Effector memory CD8-positive, alpha-beta T cell (primary cell): ENCODE measurements around the gene MINDY1.

ENCODE experiments used
- ATAC-seq: fragments of 150-1000 bp; cut with Tn5 transposase; replicated peaks from 2 replicates; pipeline ENCODE4 v1.10.0; 2021; ENCODE audit warnings: mild to moderate bottlenecking, moderate library complexity
- DNase-seq, 3 experiments: peaks; one replicate each; pipeline ENCODE4 v3.0.0; 2021
- H3K27ac Mint-ChIP-seq, 2 donors: one replicate each; pipeline ENCODE4 v1.8.0; 2022; ENCODE audit warnings: mild to moderate bottlenecking in 2 of 2, mixed read lengths in 2 of 2, moderate library complexity in 2 of 2
- H3K27me3 Mint-ChIP-seq, 2 donors: one replicate each; pipeline ENCODE4 v1.8.0; 2022; ENCODE audit warnings: mixed read lengths in 2 of 2
- H3K36me3 Mint-ChIP-seq: one replicate; pipeline ENCODE4 v1.8.0; 2022; ENCODE audit warnings: mild to moderate bottlenecking, moderate library complexity, mixed read lengths; ENCODE audit not compliant: insufficient read depth
- H3K4me1 Mint-ChIP-seq, 2 donors: one replicate each; pipeline ENCODE4 v1.8.0; 2022; ENCODE audit warnings: low read depth in 2 of 2, mixed read lengths in 2 of 2
- H3K4me3 Mint-ChIP-seq, 2 donors: one replicate each; pipeline ENCODE4 v1.8.0; 2022; ENCODE audit warnings: mild to moderate bottlenecking in 2 of 2, mixed read lengths in 2 of 2, moderate library complexity in 2 of 2
- H3K9me3 Mint-ChIP-seq, 2 donors: one replicate each; pipeline ENCODE4 v1.8.0; 2022; ENCODE audit warnings: mixed read lengths in 2 of 2

MINDY1 gene

GRCh38 chr1:151037032-151037431, 30.3 kb upstream of the MINDY1 start:
- Mint-ChIP-seq H3K4me1 (peaks cover 3% of the 10 kb centered on the region in 2 donors), H3K36me3 (peaks cover 16% of the 10 kb centered on the region), H3K27ac (peak overlapping the region; percentile 67 to 82), H3K27me3 (no peaks in the 10 kb centered on the region), H3K4me3 (no peak overlapping the region), H3K9me3 (no peaks in the 10 kb centered on the region)
- DNase-seq (no peak), ATAC-seq (no peak)

DNA sequence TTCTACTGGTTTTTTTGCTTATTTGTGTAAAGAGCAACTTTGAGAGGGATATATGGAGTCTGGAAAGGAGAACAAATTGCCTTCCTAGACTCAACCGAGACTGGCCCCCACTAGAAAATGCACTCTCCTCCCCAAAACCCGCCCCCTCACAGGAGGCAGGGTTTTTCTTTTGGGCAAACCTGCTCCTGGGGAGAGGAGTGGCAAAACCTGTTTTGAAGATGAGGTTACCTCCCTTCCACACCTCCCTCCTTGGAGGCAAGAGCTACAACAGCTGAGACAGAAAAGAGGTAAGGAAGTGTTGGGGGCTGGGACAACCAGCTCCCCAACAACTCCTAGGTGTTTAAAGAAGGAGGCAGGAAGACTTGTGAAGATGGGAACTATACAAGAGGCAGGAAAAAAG, 29.7 kb upstream of the MINDY1 start, which contains the start of gene BNIPL:
TSS of gene BNIPL (plus strand) at position 231 of the 400 bp plus-strand sequence. CDS start at position 371, 140 bp downstream.
- no peaks in the 10 kb centered on the region for H3K27me3 Mint-ChIP-seq
- H3K4me1 Mint-ChIP-seq, result peaks cover 3% of the 10 kb centered on the region in 2 donors
- no peaks in the 10 kb centered on the region for H3K9me3 Mint-ChIP-seq
- H3K27ac Mint-ChIP-seq, result peak within 1 kb of the TSS; percentile 67 to 82
- no peak for DNase-seq
- peaks cover 16% of the 10 kb centered on the region for H3K36me3 Mint-ChIP-seq
- no peak within 1 kb of the TSS for H3K4me3 Mint-ChIP-seq
- ATAC-seq, result no peak

DNA sequence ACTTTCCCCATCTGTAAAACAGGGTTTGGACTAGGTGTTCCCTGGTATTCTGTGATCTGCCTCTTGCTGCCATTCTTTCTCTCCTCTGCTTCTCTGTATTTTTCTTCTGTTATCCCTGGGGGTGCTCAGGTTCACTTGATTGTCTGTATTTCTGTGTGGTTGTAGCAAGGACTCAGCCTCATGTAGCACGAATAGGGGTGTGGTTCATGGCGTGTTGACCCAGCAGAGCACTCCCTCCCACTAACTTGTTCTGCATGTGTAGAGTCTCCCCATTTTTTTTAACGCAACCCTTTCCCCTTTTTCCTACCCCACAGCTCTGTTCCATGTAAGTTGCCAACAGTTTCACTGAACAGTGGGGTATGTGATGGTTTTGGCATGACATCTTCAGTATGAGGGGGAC, 28.5 kb upstream of the MINDY1 start:
- peaks cover 16% of the 10 kb centered on the region for H3K36me3 Mint-ChIP-seq
- peak overlapping the region; percentile 67 to 82 for H3K27ac Mint-ChIP-seq

DNA sequence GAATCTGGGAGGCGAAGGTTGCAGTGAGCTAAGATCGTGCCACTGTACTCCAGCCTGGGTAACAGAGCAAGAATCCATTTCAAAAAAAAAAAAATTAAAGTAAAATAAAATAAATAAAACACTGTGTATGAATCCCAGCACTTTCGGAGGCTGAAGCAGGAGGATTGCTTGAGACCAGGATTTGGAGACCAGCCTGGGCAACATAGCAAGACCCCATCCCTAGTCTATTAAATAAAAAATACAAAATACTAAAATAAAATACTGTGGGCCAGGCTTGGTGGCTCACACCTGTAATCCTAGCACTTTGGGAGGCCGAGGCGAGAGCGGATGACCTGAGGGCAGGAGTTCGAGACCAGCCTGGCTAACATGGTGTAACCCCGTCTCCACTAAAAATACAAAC, 25.5 kb upstream of the MINDY1 start:
- Mint-ChIP-seq H3K9me3 (no peaks in the 10 kb centered on the region), H3K4me3 (no peak overlapping the region), H3K4me1 (peaks cover 2 to 3% of the 10 kb centered on the region in 2 donors), H3K27ac (no peak overlapping the region), H3K36me3 (peaks cover 29% of the 10 kb centered on the region), H3K27me3 (no peaks in the 10 kb centered on the region)
- ATAC-seq, result no peak
- DNase-seq, result no peak

More for the DNA sequence above, 28.5 kb upstream of the MINDY1 start:
- H3K4me1 Mint-ChIP-seq, result peaks cover 3% of the 10 kb centered on the region in 2 donors
- DNase-seq (no peak), ATAC-seq (no peak)
- H3K9me3 Mint-ChIP-seq, result no peaks in the 10 kb centered on the region
- no peak overlapping the region for H3K4me3 Mint-ChIP-seq
- H3K27me3 Mint-ChIP-seq, result no peaks in the 10 kb centered on the region

DNA sequence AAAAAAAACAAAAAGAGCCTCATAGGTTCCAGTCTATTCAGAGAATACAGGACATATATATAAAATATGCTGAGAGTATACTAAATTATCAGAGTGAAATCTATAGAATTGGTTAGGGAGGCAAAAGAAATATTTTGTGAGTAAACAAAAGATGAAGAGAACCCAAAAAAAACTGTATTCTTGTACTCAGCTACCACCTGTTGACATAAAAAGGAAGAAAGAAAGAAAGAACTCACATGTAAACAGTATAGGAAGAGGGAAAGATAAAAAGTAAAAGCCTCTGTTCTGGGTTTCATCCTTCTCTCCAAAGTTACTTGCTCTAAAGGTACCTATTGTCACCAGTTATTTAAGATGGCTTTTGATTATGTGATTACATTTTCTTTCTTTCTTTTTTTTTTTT, 19.8 kb upstream of the MINDY1 start:
- no peak for DNase-seq
- H3K27me3 Mint-ChIP-seq, result no peaks in the 10 kb centered on the region
- H3K27ac Mint-ChIP-seq, result no peak overlapping the region
- H3K9me3 Mint-ChIP-seq, result no peaks in the 10 kb centered on the region
- no peak for ATAC-seq
- no peak overlapping the region for H3K4me3 Mint-ChIP-seq
- H3K4me1 Mint-ChIP-seq, result peaks cover 5% of the 10 kb centered on the region in 2 donors
- peaks cover 37% of the 10 kb centered on the region for H3K36me3 Mint-ChIP-seq

DNA sequence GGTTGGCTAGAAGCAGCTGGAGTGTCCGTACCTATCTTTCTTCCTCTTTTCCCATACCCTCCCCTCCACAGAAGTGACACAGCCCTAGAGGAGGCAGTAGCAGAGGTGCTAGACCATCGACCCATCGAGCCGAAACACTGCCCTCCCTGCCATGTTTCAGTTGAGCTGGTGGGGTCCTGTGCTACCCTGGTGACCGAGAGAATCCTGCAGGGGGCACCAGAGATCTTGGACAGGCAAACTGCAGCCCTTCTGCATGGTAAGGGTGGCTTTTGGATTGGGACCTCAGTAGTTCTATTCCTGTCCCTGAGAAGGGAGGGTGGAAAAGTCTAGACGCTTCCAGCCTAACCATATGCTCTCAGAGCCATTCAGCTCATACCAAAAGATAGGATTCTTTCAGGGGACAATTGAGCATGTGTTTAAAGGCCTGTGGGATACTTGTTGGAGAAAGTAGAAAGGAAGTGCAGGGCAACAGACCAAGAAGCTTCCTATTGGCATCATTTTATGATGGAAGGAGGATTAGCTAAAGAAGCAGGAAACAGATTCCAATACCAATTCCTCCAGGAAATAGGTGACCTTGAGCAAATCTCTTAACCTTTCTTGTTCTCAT, 17.9 kb upstream of the MINDY1 start:
- Mint-ChIP-seq H3K4me3 (peak overlapping the region; percentile 13 to 47), H3K36me3 (peaks cover 44% of the 10 kb centered on the region), H3K4me1 (peaks cover 5% of the 10 kb centered on the region in 2 donors), H3K9me3 (no peaks in the 10 kb centered on the region), H3K27me3 (no peaks in the 10 kb centered on the region), H3K27ac (peak overlapping the region in 1 of 2 donors; percentile 75)
- ATAC-seq (peak; percentile 100), DNase-seq (peak; percentile 87 to 90 (median 89))

DNA sequence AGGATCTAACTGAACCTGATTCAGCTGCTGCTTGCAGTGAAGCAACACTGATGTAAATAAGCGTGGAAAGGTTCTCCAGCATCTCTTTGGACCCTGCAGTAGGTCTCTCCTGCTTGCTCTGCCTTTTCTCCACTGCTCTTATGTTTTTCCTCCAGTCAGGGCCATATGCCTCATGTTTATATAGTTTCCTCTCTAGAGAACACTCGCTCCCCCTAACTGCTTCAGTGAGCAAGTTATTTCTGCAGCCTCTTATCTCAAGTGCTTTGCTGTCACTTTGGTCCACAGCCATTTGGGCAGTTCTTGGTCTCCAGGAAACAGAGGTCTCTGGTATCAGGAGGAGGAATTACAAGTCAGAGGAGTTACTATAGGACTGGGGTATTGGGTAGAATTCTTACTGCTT, 6.8 kb upstream of the MINDY1 start:
- no peaks in the 10 kb centered on the region for H3K9me3 Mint-ChIP-seq
- no peak overlapping the region for H3K27ac Mint-ChIP-seq
- ATAC-seq (no peak), DNase-seq (no peak)
- peaks cover 21% of the 10 kb centered on the region for H3K36me3 Mint-ChIP-seq
- peaks cover 14 to 25% of the 10 kb centered on the region in 2 donors for H3K4me1 Mint-ChIP-seq
- no peak overlapping the region for H3K4me3 Mint-ChIP-seq
- no peaks in the 10 kb centered on the region for H3K27me3 Mint-ChIP-seq

DNA sequence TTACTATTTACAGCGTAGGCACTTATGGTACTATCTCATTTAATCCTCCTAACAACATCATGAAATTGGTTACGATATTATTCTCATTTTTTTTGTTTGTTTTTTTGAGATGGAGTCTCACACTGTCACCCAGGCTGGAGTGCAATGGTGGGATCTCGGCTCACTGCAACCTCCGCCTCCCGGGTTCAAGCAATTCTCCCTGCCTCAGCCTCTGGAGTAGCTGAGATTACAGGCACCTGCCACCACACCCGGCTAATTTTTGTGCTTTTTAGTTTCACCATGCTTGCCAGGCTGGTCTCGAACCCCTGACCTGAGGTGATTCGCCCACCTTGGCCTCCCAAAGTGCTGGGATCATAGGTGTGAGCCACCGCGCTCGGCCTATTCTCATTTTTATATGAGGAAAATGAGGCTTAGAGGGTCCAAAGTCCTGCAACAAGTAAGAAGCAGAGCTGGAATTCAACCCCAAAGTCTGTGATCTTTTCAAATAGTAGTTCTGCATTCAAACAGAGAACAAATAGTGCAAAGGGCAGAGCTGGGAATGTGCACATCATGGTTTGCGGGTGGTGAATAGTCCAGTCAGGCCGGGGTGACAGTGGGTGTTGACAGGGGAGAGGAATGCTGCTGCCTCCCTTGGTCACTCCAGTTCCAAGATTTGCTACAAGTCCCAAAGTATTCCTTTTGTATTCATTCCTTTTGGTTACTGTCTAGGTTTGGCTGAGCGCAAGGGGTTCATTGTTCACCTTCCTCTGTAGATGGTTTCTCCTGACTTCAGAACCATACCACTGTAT, 6.2 kb upstream of the MINDY1 start:
- H3K27me3 Mint-ChIP-seq, result no peaks in the 10 kb centered on the region
- H3K9me3 Mint-ChIP-seq, result no peaks in the 10 kb centered on the region
- ATAC-seq (no peak), DNase-seq (no peak)
- no peak overlapping the region for H3K4me3 Mint-ChIP-seq
- H3K36me3 Mint-ChIP-seq, result peaks cover 24% of the 10 kb centered on the region
- H3K4me1 Mint-ChIP-seq, result peaks cover 18 to 30% of the 10 kb centered on the region in 2 donors
- H3K27ac Mint-ChIP-seq, result no peak overlapping the region

DNA sequence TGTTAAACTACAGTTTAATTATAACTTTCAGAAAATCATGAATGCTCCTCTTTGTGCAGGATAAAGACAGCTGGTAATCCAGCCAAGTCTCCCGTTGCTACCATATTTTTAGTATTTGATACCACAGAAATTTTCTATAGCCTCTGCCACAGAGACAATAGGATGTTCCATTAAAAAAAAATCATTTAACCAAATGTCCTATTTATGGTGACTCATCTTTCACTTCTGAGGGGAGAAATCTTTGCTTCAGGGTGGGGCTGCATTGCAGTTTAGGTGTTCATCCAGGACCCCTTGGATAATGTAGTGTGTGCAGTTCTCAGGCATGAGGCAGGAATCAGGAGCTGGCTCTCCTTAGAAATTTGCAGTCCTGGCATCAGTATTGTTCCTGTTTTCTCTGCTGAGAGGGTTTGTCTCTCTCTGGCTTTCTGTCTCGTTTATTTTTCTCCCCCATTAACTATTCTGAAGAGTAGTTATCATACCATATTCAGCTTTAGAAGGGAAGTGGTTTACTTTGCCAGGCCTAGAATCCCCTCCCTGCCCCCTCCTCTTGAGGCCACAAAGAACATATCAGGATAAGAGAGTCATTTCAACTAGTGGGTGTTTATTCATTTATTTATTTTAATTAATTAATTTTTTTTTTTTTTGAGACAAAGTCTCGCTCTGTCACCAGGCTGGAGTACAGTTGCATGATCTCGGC, 4.6 kb upstream of the MINDY1 start:
- H3K4me3 Mint-ChIP-seq, result no peak overlapping the region
- H3K27ac Mint-ChIP-seq, result peak overlapping the region in 1 of 2 donors; percentile 25

DNA sequence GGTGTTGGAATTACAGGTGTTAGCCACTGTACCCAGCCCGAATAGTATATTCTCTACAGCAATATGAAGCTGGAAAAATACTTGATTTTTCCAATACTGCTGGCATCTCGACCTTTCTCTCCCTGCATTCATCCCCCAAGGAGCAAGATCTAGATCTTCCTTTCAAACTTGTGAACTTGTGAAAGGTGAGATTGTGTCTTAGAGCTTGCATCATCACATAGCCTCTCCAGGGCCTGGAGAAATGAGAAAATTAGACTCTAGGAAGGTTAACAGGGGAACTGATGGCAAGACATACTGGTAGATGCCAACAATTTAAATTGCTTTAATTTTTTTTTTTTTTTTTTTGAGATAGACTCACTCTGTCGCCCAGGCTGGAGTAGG, 3.6 kb upstream of the MINDY1 start:
- peaks cover 30% of the 10 kb centered on the region for H3K36me3 Mint-ChIP-seq
- DNase-seq (no peak), ATAC-seq (no peak)
- peaks cover 39 to 50% of the 10 kb centered on the region in 2 donors for H3K4me1 Mint-ChIP-seq
- no peaks in the 10 kb centered on the region for H3K9me3 Mint-ChIP-seq
- peak overlapping the region; percentile 33 to 97 for H3K4me3 Mint-ChIP-seq
- H3K27ac Mint-ChIP-seq, result peak overlapping the region in 1 of 2 donors; percentile 99
- H3K27me3 Mint-ChIP-seq, result no peaks in the 10 kb centered on the region

More for the DNA sequence above, 4.6 kb upstream of the MINDY1 start:
- no peaks in the 10 kb centered on the region for H3K27me3 Mint-ChIP-seq
- H3K9me3 Mint-ChIP-seq, result no peaks in the 10 kb centered on the region
- DNase-seq (no peak), ATAC-seq (no peak)
- H3K36me3 Mint-ChIP-seq, result peaks cover 28% of the 10 kb centered on the region
- H3K4me1 Mint-ChIP-seq, result peaks cover 32 to 45% of the 10 kb centered on the region in 2 donors

GRCh38 chr1:151009674-151010345, 3.1 kb upstream of the MINDY1 start:
- Mint-ChIP-seq H3K27ac (peak overlapping the region; percentile 99), H3K4me1 (peaks cover 39 to 50% of the 10 kb centered on the region in 2 donors), H3K27me3 (no peaks in the 10 kb centered on the region), H3K9me3 (no peaks in the 10 kb centered on the region), H3K36me3 (peaks cover 28% of the 10 kb centered on the region), H3K4me3 (peak overlapping the region; percentile 97 to 100)
- ATAC-seq, result no peak
- DNase-seq, result no peak

- Mint-ChIP-seq H3K27ac (peak overlapping the region; percentile 99), H3K4me1 (peaks cover 39 to 50% of the 10 kb centered on the region in 2 donors), H3K4me3 (peak overlapping the region; percentile 97 to 100), H3K36me3 (peaks cover 26% of the 10 kb centered on the region), H3K27me3 (no peaks in the 10 kb centered on the region), H3K9me3 (no peaks in the 10 kb centered on the region)
- DNase-seq (no peak), ATAC-seq (no peak)
Measured at GRCh38 chr1:151009206-151009587, 2.5 kb upstream of the MINDY1 start.
